Erythroblast (primary cell): ENCODE results near the gene IL1RAPL2.
"Not testable (repeated sequence)": the region's sequence is repeated elsewhere in the genome, so short reads cannot be mapped to it uniquely, and the experiment has no call there.

ENCODE experiments used
- DNase-seq, 2 experiments: peaks; one replicate each; lab custom pipeline; 2025; lab: John Stamatoyannopoulos, UW
- GATA1 ChIP-seq: IDR thresholded peaks from 2 replicates; pipeline ENCODE4 v1.6.1; 2011; ENCODE audit warnings: low read depth, mild to moderate bottlenecking, control low read depth, low read length, moderate library complexity
- POLR2A ChIP-seq: IDR thresholded peaks from 2 replicates; pipeline ENCODE4 v1.6.1; 2011; ENCODE audit warnings: mild to moderate bottlenecking, low read length

Gene IL1RAPL2

GRCh38 chrX:105752338-105752956 is 1186.4 kb downstream of the IL1RAPL2 start:
- TF ChIP-seq GATA1 (no peak), POLR2A (no peak)
- no peak for DNase-seq

- TF ChIP-seq GATA1 (no peak), POLR2A (no peak)
- no peak for DNase-seq
These were observed 1187.4 kb downstream of the IL1RAPL2 start for GRCh38 chrX:105753411-105753810.

GRCh38 chrX:105754286-105754964 is 1188.4 kb downstream of the IL1RAPL2 start:
- TF ChIP-seq GATA1 = no peak
- TF ChIP-seq POLR2A = no peak
- no peak for DNase-seq

- no peak for TF ChIP-seq POLR2A
- no peak for TF ChIP-seq GATA1
- no peak for DNase-seq
These were observed 1189.1 kb downstream of the IL1RAPL2 start for GRCh38 chrX:105755109-105755508.

- no peak for DNase-seq
- no peak for TF ChIP-seq GATA1
- TF ChIP-seq POLR2A = no peak
These were observed 1192.8 kb downstream of the IL1RAPL2 start for GRCh38 chrX:105758754-105759153.

DNA sequence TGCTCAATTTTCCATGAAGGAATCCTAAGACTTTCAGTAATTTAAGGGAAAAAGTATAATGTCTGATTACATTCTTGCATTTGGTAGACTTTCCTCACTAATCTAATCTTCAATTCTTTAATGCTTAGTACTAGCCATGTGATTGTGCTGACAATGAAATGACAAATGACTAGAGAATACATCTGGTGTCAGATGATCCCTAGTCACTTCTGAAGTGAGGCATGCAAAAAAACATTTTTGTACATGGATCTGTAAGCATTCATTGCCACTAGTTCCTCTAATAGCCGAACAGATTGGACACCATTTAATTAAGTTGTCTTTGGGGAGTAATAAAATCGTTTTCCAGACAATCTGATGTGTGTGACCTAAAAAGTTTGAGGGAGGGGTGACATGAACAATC is 1193.6 kb downstream of the IL1RAPL2 start:
- TF ChIP-seq POLR2A (no peak), GATA1 (no peak)
- DNase-seq = no peak

DNA sequence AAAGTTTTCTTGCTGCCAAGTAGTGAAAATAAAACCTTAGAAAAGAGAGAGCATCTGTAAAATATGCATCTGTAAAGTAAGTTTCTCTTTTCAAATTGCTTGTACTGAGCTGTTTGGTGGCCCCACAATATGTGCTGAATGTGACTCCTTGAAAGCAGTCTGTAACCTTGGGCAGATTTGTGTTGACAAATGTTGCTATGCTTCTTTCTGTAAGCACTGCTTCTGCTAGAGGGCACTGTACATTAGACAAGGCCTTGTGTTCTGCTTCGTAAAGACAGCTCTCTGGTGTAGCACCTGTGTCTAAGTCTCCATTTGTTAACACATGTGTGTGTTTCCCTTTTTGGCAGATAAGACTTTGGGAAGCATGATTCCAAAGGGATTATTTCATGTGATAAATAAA is 1199.7 kb downstream of the IL1RAPL2 start:
- DNase-seq = no peak
- TF ChIP-seq GATA1 (no peak), POLR2A (no peak)

- TF ChIP-seq POLR2A (no peak), GATA1 (no peak)
- no peak for DNase-seq
These were observed 1207.8 kb downstream of the IL1RAPL2 start for GRCh38 chrX:105773801-105774200.

- TF ChIP-seq POLR2A = no peak
- TF ChIP-seq GATA1 = no peak
- no peak for DNase-seq
These were observed 1209.7 kb downstream of the IL1RAPL2 start for GRCh38 chrX:105775679-105776078.

GRCh38 chrX:105781804-105782203 is 1215.8 kb downstream of the IL1RAPL2 start:
- TF ChIP-seq POLR2A (no peak), GATA1 (no peak)
- DNase-seq = no peak

DNA sequence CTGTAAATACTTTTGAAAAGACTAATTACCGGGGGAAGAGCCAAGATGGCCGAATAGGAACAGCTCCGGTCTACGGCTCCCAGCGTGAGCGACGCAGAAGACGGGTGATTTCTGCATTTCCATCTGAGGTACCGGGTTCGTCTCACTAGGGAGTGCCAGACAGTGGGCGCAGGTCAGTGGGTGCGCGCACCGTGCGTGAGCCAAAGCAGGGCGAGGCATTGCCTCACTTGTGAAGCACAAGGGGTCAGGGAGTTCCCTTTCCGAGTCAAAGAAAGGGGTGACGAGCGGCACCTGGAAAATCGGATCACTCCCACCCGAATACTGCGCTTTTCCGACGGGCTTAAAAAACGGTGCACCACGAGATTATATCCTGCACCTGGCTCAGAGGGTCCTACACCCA is 1230.9 kb downstream of the IL1RAPL2 start:
- DNase-seq = not testable (repeated sequence)

- TF ChIP-seq POLR2A (no peak), GATA1 (no peak)
These were observed 1237.9 kb downstream of the IL1RAPL2 start for GRCh38 chrX:105803891-105804290.

DNA sequence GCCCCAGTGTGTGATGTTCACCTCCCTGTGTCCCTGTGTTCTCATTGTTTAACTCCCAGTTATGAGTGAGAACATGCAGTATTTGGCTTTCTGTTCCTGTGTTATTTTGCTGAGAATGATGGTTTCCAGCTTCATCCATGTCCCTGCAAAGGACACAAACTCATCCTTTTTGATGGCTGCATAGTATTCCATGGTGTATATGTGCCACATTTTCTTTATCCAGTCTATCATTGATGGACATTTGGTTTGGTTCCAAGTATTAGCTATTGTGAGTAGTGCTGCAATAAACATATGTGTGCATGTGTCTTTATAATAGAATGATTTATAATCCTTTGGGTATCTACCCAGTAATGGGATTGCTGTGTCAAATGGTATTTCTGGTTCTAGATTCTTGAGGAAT is 1239.7 kb downstream of the IL1RAPL2 start:
- DNase-seq = not testable (repeated sequence)

More at GRCh38 chrX:105803891-105804290, 1237.9 kb downstream of the IL1RAPL2 start:
- no peak for DNase-seq

GRCh38 chrX:105816517-105816916 is 1250.5 kb downstream of the IL1RAPL2 start:
- TF ChIP-seq POLR2A = no peak
- TF ChIP-seq GATA1 = no peak

More at GRCh38 chrX:105816517-105816916, 1250.5 kb downstream of the IL1RAPL2 start:
- DNase-seq = no peak
